ENCODE data around the gene NOX5.
A peak's percentile ranks its signal among the peaks of the same experiment; 100 is the strongest.

The NOX5 gene

GRCh38 chr15:69021895-69022294 lies 7.4 kb downstream of the NOX5 start:
- no peak for DNase-seq (ENCODE audit: low spot score)

- DNase-seq (ENCODE audit: low spot score): no peak
Observed at GRCh38 chr15:69025320-69025719, 10.8 kb downstream of the NOX5 start.

DNA sequence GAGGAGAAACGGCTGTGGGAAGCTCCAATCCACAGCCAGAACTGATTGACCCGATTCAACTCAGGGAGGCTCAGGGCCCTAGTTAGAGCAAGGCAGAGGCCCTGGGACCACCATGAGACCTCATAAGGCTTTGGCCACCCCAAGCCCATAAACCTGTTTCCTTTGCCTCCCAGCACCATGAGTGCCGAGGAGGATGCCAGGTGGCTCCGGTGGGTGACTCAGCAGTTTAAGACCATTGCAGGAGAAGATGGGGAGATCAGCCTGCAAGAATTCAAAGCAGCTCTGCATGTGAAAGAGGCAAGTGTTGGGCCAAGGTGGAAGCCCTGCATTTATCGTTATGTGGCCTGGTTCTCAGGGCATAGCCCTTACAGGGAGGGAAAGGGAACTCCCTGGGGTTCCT lies 11.9 kb downstream of the NOX5 start:
- DNase-seq (ENCODE audit: low spot score): no peak

- no peak for DNase-seq (ENCODE audit: low spot score)
Observed at GRCh38 chr15:69027976-69028518, 13.6 kb downstream of the NOX5 start.

DNA sequence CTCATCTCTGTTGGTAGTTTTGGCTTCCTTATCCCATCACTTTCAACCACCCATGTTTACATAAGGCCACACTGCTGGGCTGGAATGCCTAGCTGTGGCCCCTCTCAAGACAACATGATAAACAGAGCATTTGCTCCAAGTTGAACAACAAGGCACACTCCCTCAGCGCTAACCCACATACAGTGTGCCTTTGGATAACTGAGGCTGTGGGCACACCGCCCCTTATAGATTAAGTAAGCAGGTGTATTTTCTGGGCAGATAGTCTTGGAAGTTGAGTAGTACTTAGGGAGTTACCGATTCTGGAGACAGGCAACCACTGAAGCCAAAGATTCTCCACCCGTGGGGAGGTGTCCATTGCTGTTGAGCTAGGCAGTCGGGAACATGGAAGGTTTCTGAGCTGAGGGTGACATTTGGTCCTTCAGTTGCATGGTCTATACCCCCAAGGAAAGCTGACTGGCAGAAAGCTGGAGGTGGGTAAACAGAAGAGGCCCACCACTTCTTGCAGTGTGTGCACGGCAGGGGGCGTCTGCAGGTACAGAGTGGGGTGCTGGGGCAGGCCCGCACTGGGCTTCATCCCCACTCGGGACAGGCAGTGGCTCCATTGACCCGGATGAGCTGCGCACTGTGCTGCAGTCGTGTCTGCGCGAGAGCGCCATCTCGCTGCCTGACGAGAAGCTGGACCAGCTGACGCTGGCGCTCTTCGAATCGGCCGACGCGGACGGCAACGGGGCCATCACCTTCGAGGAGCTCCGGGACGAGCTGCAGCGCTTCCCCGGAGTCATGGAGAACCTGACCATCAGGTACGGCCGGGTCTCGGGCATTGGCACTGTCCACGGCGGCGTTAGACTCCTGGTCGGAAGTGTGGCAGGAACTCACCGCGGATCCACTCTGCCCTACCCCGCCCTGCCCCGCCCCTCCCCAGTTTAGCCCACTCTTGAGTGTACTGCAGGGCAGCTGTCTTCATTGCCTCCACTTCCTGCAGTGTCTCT lies 16.8 kb downstream of the NOX5 start:
- DNase-seq (ENCODE audit: low spot score): no peak

DNA sequence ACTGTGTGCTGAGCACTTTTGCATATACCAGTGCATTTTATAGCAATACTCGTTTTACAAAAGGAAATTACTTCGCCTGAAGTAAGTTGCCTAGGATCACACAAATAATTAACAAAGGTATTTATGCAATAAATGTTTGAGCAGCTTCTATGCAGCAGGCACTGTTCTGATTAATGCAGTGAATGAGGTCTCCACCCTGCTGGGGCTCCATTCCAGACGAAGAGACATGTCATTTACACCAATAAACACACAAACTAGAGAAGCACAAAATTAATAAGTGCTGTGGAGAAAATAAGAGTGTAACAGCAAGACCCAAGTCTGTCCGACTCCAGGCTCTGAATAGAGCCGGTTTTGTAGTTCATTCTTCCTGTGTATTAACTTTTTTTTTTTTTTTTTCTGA lies 17.5 kb downstream of the NOX5 start:
- DNase-seq (ENCODE audit: low spot score): no peak

GRCh38 chr15:69032703-69033373 lies 18.3 kb downstream of the NOX5 start:
- DNase-seq (ENCODE audit: low spot score): no peak

GRCh38 chr15:69034352-69034751 lies 19.9 kb downstream of the NOX5 start:
- DNase-seq (ENCODE audit: low spot score): peak; percentile 25

- DNase-seq (ENCODE audit: low spot score): no peak
Observed at GRCh38 chr15:69035205-69035917, 20.9 kb downstream of the NOX5 start.

DNA sequence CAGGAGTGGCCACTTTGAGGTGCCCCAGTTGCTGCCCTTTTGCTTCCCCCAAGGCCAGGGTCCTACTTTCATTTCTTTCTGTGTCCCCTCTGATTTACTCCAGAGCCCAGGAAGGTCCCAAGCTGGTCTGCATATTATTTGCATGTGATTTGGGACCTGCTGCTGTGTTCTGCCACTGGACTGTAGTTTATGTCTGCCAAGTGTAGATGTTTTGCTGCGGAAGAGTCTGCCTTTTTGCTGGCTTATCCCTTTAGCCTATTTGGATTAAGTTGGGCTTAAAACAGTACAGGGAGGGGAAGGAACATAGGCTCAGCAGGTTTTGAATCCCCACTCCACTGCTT lies 21.4 kb downstream of the NOX5 start:
- DNase-seq (ENCODE audit: low spot score): no peak

GRCh38 chr15:69036826-69037225 lies 22.3 kb downstream of the NOX5 start:
- no peak for DNase-seq (ENCODE audit: low spot score)

- no peak for DNase-seq (ENCODE audit: low spot score)
Observed at GRCh38 chr15:69037482-69037881, 23.0 kb downstream of the NOX5 start.

GRCh38 chr15:69037977-69038376 lies 23.5 kb downstream of the NOX5 start:
- no peak for DNase-seq (ENCODE audit: low spot score)

- no peak for DNase-seq (ENCODE audit: low spot score)
Observed at GRCh38 chr15:69038508-69038907, 24.0 kb downstream of the NOX5 start.

DNA sequence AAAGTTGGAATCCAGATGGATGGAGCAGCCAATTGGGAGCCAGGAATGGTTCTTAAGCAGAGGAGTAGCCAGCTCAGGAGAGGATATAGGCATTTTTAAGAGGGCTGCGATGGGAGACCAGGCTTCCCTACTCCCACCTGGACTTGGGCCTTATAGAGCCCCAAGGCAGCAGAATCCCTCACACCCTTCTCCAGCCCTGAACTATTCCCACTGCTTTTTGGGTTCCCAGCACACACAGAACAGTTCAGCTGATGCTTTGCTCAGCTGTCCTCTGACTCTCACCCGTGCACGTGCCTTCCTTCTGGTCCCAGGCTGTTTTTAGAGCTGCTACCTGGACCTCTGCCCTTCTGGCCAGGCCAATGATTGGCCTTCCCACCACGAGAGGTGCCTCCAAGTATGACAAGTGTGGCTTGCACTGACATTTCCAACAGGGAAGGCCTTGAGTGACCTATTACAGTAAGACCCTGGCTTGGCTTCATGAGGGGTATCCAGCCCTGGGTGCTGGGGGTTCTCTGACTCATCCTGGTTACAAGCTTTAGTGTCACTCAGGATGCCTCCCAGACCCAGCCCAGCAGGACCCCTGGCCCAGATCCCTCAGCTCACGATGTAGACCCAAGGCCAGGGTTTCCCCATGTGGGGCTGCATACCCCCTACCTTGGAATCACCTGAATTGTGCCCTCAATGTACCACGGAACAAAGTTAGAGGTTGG lies 25.2 kb downstream of the NOX5 start:
- no peak for DNase-seq (ENCODE audit: low spot score)

DNA sequence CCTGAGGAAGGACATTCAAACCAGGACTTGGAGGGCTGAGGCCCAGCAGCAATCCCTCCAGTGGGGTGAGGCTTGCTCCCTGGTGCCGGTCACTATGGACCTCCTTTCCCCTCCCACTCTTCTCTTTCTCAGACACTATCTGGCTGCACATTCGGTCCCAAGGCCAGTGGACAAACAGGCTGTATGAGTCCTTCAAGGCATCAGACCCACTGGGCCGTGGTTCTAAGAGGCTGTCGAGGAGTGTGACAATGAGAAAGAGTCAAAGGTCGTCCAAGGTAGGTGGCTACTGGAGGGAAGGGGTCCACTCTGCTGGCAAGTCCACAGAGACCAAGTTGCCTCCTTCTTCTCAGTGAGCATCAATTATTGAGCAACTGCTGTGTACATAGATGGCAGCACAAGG lies 28.0 kb downstream of the NOX5 start:
- DNase-seq (ENCODE audit: low spot score): no peak

GRCh38 chr15:69045802-69046201 lies 31.3 kb downstream of the NOX5 start:
- no peak for DNase-seq (ENCODE audit: low spot score)

GRCh38 chr15:69046781-69047180 lies 32.3 kb downstream of the NOX5 start:
- no peak for DNase-seq (ENCODE audit: low spot score)

DNA sequence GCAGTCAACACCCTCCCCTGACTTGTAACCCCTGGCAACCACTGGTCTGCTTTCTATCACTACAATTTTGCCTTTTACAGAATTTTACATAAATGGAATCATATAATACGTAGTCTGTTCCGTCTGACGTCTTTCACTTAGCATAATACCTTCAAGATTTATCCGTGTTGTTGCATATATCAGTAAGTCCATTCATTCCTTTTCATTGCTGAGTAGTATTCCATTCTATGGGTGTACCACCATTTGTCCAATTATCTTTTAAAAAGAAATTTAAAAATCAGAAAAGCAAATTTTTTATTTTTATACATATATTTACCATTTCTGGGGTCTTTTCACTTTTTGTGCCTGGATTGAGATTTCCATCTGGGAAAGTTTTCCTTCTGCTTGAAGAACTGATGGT lies 35.5 kb downstream of the NOX5 start:
- no peak for DNase-seq (ENCODE audit: low spot score)

- no peak for DNase-seq (ENCODE audit: low spot score)
Observed at GRCh38 chr15:69055251-69055650, 40.8 kb downstream of the NOX5 start.

DNA sequence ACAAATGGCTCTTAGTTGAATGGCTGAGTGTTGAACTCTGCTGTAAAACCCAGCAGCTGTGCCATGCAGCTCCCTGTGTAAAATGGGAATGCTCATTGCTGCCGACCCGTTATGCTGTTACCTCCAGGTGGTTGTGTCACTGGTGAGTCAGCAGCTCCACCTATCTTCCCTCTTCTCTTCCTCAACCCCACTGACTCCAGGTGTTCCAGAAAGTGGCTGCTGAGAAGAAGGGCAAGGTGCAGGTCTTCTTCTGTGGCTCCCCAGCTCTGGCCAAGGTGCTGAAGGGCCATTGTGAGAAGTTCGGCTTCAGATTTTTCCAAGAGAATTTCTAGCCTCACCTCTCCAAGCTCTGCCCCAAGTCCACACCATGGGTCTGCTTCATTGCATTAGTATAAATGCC lies 41.9 kb downstream of the NOX5 start:
- DNase-seq (ENCODE audit: low spot score): no peak
